ENCODE measurements around the gene ZFP69.

ZFP69 gene

GRCh38 chr1:40531381-40532061 is 54.4 kb downstream of the ZFP69 start, which contains the start of gene ZNF684:
Gene ZNF684, plus strand, starts transcription at chr1:40531637. Its CDS starts 1,530 bp downstream, at chr1:40533167.
- Histone ChIP-seq H3K4me1 (ENCODE audit: low read length) (peaks cover 16% of the 10 kb centered on the region), H3K9me3 (ENCODE audit: insufficient read depth, low read length) (no peaks in the 10 kb centered on the region), H3K9ac (ENCODE audit: low read length) (peak within 1 kb of the TSS; percentile 84), H3K4me3 (ENCODE audit: low read length) (peak within 1 kb of the TSS; percentile 100), H2AFZ (ENCODE audit: low read depth, low read length) (peak within 1 kb of the TSS; percentile 99), H3K36me3 (replicated peaks; ENCODE audit: low read depth, low read length) (peaks cover 8% of the 10 kb centered on the region), H4K20me1 (ENCODE audit: insufficient read depth, low read length) (no peaks in the 10 kb centered on the region), H3K4me2 (ENCODE audit: low read length) (peak within 1 kb of the TSS; percentile 99), H3K27ac (ENCODE audit: low read length) (peak within 1 kb of the TSS; percentile 42), H3K79me2 (ENCODE audit: low read length) (peaks cover 5% of the 10 kb centered on the region; the same call in 1 of the 2 replicates), H3K27me3 (ENCODE audit: low read depth, low read length) (no peaks in the 10 kb centered on the region)
- TF ChIP-seq CTCF (IDR thresholded peaks at IDR 0.05; ENCODE audit: low read depth, low read length) (no peak), EZH2phosphoT487 (IDR thresholded peaks at IDR 0.05; ENCODE audit: low read depth) (no peak)

GRCh38 chr1:40532062-40532389 is 54.9 kb downstream of the ZFP69 start:
- Histone ChIP-seq H3K9me3 (ENCODE audit: insufficient read depth, low read length) (no peaks in the 10 kb centered on the region), H3K9ac (ENCODE audit: low read length) (peak overlapping the region; percentile 84), H3K4me2 (ENCODE audit: low read length) (peak overlapping the region; percentile 99), H3K4me1 (ENCODE audit: low read length) (peaks cover 16% of the 10 kb centered on the region), H3K27ac (ENCODE audit: low read length) (peak overlapping the region; percentile 42), H3K27me3 (ENCODE audit: low read depth, low read length) (no peaks in the 10 kb centered on the region), H3K4me3 (ENCODE audit: low read length) (peak overlapping the region; percentile 100), H3K36me3 (replicated peaks; ENCODE audit: low read depth, low read length) (peaks cover 8% of the 10 kb centered on the region), H4K20me1 (ENCODE audit: insufficient read depth, low read length) (no peaks in the 10 kb centered on the region), H3K79me2 (ENCODE audit: low read length) (peaks cover 5% of the 10 kb centered on the region; the same call in 1 of the 2 replicates), H2AFZ (ENCODE audit: low read depth, low read length) (peak overlapping the region; percentile 95)
- no peak for TF ChIP-seq EZH2phosphoT487 (IDR thresholded peaks at IDR 0.05; ENCODE audit: low read depth)

GRCh38 chr1:40532844-40533424 is 55.8 kb downstream of the ZFP69 start:
- H3K27me3 ChIP-seq (ENCODE audit: low read depth, low read length), result no peaks in the 10 kb centered on the region
- peaks cover 8% of the 10 kb centered on the region for H3K36me3 ChIP-seq (replicated peaks; ENCODE audit: low read depth, low read length)
- no peak overlapping the region for H2AFZ ChIP-seq (ENCODE audit: low read depth, low read length)
- peaks cover 5% of the 10 kb centered on the region; the same call in 1 of the 2 replicates for H3K79me2 ChIP-seq (ENCODE audit: low read length)
- no peak overlapping the region for H3K27ac ChIP-seq (ENCODE audit: low read length)
- H3K4me3 ChIP-seq (ENCODE audit: low read length), result peak overlapping the region; percentile 100
- H3K9ac ChIP-seq (ENCODE audit: low read length), result no peak overlapping the region
- H4K20me1 ChIP-seq (ENCODE audit: insufficient read depth, low read length), result no peaks in the 10 kb centered on the region
- no peaks in the 10 kb centered on the region for H3K9me3 ChIP-seq (ENCODE audit: insufficient read depth, low read length)
- peak overlapping the region; percentile 99 for H3K4me2 ChIP-seq (ENCODE audit: low read length)
- peaks cover 16% of the 10 kb centered on the region for H3K4me1 ChIP-seq (ENCODE audit: low read length)
- TF ChIP-seq CTCF (IDR thresholded peaks at IDR 0.05; ENCODE audit: low read depth, low read length) (peak; percentile 57), EZH2phosphoT487 (IDR thresholded peaks at IDR 0.05; ENCODE audit: low read depth) (no peak)

GRCh38 chr1:40534589-40534988 is 57.5 kb downstream of the ZFP69 start:
- Histone ChIP-seq H3K9ac (ENCODE audit: low read length) (no peak overlapping the region), H4K20me1 (ENCODE audit: insufficient read depth, low read length) (no peaks in the 10 kb centered on the region), H2AFZ (ENCODE audit: low read depth, low read length) (no peak overlapping the region), H3K27ac (ENCODE audit: low read length) (no peak overlapping the region), H3K9me3 (ENCODE audit: insufficient read depth, low read length) (no peaks in the 10 kb centered on the region), H3K27me3 (ENCODE audit: low read depth, low read length) (no peaks in the 10 kb centered on the region), H3K79me2 (ENCODE audit: low read length) (peaks cover 5% of the 10 kb centered on the region; the same call in 1 of the 2 replicates), H3K4me2 (ENCODE audit: low read length) (no peak overlapping the region), H3K4me3 (ENCODE audit: low read length) (no peak overlapping the region), H3K4me1 (ENCODE audit: low read length) (peaks cover 16% of the 10 kb centered on the region), H3K36me3 (replicated peaks; ENCODE audit: low read depth, low read length) (peaks cover 8% of the 10 kb centered on the region)
- TF ChIP-seq EZH2phosphoT487 (IDR thresholded peaks at IDR 0.05; ENCODE audit: low read depth), result no peak
- no peak for TF ChIP-seq CTCF (IDR thresholded peaks at IDR 0.05; ENCODE audit: low read depth, low read length)
